ENCODE measurements around the gene METTL8.

The METTL8 gene

DNA sequence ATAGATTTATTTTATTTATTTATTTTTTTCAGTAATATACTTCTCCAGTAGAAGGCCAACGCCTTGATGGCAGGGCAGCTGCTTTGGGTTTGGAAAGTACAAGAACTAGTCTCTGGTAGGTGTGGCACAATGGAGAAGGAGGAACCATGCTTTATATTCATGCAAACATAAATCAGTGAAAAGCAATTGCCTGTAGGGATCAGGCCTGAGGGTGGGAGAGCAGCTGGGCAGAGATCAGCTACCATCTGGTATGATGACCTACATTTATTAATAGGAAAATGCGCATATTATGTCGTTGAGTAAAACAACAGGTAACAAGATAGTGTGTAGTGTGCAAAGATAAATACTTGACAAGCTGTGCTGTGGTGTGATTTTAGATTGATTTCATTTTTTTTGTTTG is 152.7 kb downstream of the METTL8 start:
- ChIA-PET CTCF (no interaction called here), POLR2A (ENCODE audit: low non-redundant PET) (no interaction called here)
- DNase-seq (ENCODE audit: low spot score), result no peak
- TF ChIP-seq, protein P1, sequence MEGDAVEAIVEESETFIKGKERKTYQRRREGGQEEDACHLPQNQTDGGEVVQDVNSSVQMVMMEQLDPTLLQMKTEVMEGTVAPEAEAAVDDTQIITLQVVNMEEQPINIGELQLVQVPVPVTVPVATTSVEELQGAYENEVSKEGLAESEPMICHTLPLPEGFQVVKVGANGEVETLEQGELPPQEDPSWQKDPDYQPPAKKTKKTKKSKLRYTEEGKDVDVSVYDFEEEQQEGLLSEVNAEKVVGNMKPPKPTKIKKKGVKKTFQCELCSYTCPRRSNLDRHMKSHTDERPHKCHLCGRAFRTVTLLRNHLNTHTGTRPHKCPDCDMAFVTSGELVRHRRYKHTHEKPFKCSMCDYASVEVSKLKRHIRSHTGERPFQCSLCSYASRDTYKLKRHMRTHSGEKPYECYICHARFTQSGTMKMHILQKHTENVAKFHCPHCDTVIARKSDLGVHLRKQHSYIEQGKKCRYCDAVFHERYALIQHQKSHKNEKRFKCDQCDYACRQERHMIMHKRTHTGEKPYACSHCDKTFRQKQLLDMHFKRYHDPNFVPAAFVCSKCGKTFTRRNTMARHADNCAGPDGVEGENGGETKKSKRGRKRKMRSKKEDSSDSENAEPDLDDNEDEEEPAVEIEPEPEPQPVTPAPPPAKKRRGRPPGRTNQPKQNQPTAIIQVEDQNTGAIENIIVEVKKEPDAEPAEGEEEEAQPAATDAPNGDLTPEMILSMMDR (conservative IDR thresholded peaks at IDR 0.05; ENCODE audit: low read depth), result no peak
- no peak overlapping the region for H3K27ac ChIP-seq

DNA sequence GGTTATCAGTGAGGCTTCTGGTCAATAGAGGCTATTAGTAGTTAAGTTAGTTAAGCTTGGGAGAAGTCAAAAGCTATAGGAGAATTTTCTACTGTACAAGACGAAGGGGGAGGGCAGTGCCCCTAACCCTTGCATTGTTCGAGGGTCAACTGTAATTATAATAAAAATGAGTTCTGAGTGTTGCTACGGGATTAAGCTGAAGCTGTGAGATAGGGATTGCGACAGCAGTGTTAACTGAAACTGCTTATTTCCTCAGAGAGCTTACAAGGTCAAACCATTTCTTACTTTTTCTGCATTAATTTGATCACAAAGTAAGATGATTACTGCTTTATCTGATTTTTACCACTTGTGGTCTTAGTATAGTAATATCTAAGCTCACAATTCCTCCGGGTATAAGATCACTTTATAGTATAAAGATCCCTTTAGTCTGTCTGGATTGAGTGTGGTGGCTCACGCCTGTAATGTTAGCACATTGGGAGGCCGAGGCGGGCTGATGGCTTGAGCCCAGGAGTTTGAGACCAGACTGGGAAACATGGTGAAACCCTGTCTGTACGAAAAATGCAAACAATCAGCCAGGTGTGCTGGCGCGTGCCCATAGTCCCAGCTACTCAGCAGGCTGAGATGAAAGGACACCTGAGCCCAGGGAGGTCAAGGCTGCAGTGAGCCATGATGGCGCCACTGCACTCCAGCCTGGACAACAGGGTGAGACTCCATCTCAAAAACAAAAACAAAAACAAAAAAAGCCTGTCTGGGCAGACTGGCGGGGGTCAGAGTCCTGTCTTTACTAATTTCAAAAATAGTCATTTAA is 153.6 kb downstream of the METTL8 start:
- H3K27ac ChIP-seq, result no peak overlapping the region
- TF ChIP-seq, protein P1 (conservative IDR thresholded peaks at IDR 0.05; ENCODE audit: low read depth), result no peak
- CTCF ChIA-PET, result no interaction called here
- POLR2A ChIA-PET (ENCODE audit: low non-redundant PET), result no interaction called here
- no peak for DNase-seq (ENCODE audit: low spot score)

DNA sequence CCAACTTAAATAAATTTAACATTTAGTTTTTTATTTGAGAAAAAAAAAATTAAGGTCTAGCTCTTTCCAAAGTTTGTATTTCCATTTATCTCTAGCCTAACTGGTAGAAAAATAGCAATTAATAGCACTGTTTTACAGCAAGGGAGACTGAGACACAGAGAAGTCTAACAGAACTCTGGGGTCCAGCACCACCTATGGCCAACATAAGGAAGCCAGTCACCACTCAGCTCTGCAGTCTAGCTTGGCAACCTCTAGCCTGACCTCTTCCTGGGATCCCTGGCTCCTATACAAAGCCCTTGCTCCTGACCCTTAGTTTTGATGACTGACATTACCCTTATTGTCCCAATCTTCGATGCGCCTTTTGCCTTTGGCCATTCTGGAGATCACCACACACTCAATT is 159.0 kb downstream of the METTL8 start:
- H3K27ac ChIP-seq, result no peak overlapping the region
- CTCF ChIA-PET, result interaction anchor here (0.6 kb wide), 1 partner anchor 48 kb away, joined by 5 read pairs; no protein-coding TSS in a partner anchor
- no peak for DNase-seq (ENCODE audit: low spot score)
- TF ChIP-seq, protein P1 (conservative IDR thresholded peaks at IDR 0.05; ENCODE audit: low read depth), result no peak
- POLR2A ChIA-PET (ENCODE audit: low non-redundant PET), result no interaction called here

DNA sequence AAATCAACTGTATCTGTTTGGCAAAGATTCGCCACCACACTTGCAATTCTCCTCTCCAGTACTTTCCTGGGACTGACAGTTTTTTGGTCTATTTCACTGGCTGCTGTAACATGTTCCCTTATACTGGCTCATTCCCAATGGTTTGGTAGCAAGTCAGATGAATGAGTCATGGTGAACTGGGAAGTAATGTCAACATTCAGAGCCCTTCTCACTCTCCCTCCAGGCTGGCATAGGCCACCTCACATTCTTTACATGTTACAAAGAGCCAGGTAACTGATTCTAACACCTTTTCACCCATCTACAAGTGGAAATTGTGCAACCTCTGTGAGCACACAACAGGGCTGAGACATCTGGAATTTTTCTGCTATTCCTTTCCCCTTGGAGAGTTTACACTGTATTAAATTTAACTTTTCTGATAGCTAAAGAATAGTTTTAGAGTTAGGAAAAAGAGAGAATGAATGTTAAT is 161.8 kb downstream of the METTL8 start:
- peak; percentile 90 for DNase-seq (ENCODE audit: low spot score)
- TF ChIP-seq, protein P1 (conservative IDR thresholded peaks at IDR 0.05; ENCODE audit: low read depth), result no peak
- ChIA-PET POLR2A (ENCODE audit: low non-redundant PET) (interaction anchor here (0.6 kb wide), 1 partner anchor 438 kb away, joined by 4 read pairs; no protein-coding TSS in a partner anchor), CTCF (interaction anchor here (0.7 kb wide), 1 partner anchor 1085 kb away, joined by 5 read pairs; no protein-coding TSS in a partner anchor)
- H3K27ac ChIP-seq, result peak overlapping the region; percentile 87

DNA sequence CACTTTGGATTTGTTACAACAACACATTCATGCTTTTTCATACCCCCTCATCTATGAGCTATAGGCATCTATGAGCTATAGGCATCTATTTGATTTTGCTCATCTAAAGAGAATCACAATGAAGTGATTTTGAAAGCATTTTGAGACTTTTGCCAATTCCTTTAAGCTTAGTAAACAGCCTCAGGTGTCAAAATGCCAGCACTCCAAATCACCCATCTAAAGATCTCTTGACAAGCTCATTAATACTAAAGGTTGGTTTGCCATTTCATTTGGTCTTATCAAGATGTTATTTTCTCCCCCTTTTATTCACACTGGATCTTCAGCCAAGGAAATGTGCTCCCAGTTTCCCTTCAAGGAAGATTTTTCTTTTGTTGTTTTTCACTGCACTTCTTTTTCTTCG is 162.4 kb downstream of the METTL8 start:
- POLR2A ChIA-PET (ENCODE audit: low non-redundant PET), result no interaction called here
- no peak overlapping the region for H3K27ac ChIP-seq
- TF ChIP-seq, protein P1 (conservative IDR thresholded peaks at IDR 0.05; ENCODE audit: low read depth), result no peak
- CTCF ChIA-PET, result interaction anchor here (0.6 to 0.7 kb wide), 2 partner anchors 51 to 1086 kb away, joined by 5 read pairs; no protein-coding TSS in a partner anchor
- DNase-seq (ENCODE audit: low spot score), result peak; percentile 14

DNA sequence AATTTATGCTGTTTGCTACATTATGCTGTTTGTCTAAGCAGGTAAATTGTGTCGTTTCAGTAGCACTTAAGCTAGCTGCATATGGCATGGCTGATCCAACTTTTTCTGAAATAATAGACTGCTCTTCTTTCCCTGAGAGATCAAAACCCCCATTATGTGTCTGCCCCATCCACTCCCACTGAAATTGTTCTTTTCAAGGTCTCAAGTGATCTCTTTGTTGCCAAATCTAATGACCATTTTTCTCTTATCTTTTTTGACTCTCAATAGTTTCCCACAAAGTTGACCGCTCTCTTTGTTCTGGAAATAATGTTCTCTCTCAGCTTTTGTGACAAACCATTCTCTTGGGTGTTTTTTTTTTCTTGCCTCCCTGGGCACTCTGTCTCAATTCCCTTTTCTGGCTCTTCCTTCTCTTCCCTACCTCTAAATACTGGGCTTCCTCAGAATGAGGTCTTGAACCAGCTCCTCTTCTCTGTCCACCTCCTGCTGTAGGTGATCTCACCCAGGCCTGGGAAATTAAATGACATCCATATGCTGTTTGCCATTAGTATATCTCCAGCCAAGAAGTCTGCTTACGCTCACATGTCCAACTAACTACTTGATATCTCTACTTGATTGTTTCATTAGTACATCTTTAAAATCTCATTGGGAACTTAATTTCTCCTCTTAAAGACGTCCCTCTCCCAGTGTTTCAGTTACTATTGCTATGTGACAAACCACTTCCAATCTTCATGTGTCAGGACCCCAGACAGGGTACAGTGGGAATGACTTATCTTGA is 165.7 kb downstream of the METTL8 start:
- H3K27ac ChIP-seq, result no peak overlapping the region
- ChIA-PET POLR2A (ENCODE audit: low non-redundant PET) (no interaction called here), CTCF (interaction anchor here (0.6 kb wide), 1 partner anchor 484 kb away, joined by 6 read pairs; no protein-coding TSS in a partner anchor)
- no peak for DNase-seq (ENCODE audit: low spot score)
- TF ChIP-seq, protein P1 (conservative IDR thresholded peaks at IDR 0.05; ENCODE audit: low read depth), result no peak

Measured in RWPE1 (cell line).